ENCODE measurements around the gene PSMC4. TPM values are rescaled to one million over a fixed set of nuclear protein-coding genes. Genes with fewer than 3 reads are reported as not detected.

Gene PSMC4
- total RNA-seq, 4 donors from 2014 or later, result 61.9 to 76.6 (median 66.9) TPM

DNA sequence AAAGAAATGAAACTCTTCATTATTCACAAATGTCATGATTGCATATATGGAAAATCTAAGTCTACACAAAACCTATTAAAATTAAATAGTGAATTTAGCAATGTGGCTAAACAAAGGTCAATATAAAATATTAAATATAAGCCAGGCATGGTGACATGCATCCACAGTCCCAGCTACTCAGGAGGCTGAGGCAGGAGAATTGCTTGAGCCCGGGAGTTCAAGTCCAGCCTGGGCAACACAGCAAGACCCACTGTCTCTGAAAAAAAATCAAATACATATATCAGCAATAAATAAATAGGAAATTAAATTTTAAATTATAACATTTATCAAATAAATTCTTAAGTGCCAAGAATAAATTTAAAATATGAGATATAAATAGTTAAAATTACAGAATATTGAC lies 11.9 kb downstream of the PSMC4 start:
- no peak for TF ChIP-seq CTCF (IDR thresholded peaks at IDR 0.05; ENCODE audit: low read depth)

GRCh38 chr19:39983695-39984300 lies 12.8 kb downstream of the PSMC4 start:
- no peak for TF ChIP-seq CTCF (IDR thresholded peaks at IDR 0.05; ENCODE audit: low read depth)

- no peak for TF ChIP-seq CTCF (IDR thresholded peaks at IDR 0.05; ENCODE audit: low read depth)
These were observed 15.7 kb downstream of the PSMC4 start for GRCh38 chr19:39986643-39987042.

- TF ChIP-seq CTCF (IDR thresholded peaks at IDR 0.05; ENCODE audit: low read depth), result no peak
These were observed 16.2 kb downstream of the PSMC4 start for GRCh38 chr19:39987167-39987566.

GRCh38 chr19:39987596-39987995 lies 16.6 kb downstream of the PSMC4 start:
- no peak for TF ChIP-seq CTCF (IDR thresholded peaks at IDR 0.05; ENCODE audit: low read depth)

DNA sequence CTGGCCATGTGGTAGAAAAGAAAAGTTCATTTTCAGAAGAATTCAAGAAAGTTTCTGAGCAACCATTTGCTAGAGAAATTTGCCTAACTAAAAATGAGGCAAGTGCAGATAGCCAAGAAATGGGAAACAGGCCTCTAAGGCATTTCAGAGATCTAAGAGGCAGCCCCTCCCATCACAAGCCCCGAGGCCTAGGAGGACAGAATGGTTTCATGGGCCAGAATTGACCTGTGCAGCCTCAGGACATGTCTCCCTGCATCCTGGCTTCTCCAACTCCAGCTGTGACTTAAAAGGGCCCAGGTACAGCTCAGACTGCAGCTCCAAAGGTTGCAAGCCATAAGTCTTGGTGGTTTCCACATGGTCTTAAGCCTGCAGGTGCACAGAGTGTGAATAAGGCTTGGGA lies 22.6 kb downstream of the PSMC4 start:
- TF ChIP-seq CTCF (IDR thresholded peaks at IDR 0.05; ENCODE audit: low read depth), result no peak

- TF ChIP-seq CTCF (IDR thresholded peaks at IDR 0.05; ENCODE audit: low read depth), result no peak
These were observed 23.4 kb downstream of the PSMC4 start for GRCh38 chr19:39994361-39994760.

All from subcutaneous adipose tissue (tissue), 4 donors.